ENCODE measurements around the gene HMX1.

HMX1 gene

DNA sequence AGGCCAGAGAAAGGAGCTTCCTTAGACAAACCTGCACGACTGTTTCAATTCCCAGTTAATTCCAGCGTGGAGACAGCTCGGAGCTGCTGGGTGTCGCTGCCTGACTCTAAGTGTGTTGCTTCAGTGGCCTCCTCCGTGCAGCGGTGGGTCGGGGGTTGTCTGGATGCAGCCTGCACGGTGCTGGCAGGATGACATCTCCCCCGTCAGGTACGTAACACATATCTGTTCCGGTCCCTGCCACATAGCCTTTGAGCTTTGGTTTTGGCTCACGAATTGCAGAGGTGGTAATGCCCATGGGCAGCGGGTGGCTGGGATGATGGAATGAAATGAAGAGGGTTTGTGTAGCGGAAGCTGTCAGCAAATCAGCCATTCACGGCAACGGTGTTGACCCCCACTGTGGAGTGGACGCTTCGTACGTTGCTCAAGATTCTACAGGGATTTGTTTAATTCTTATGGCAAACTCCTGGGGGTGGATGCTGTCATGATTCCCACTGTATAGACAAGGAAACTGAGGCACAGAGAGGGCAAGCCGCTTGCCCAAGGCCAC, 33.7 kb upstream of the HMX1 start:
- H3K27ac Mint-ChIP-seq: no peak overlapping the region
- peaks cover 20% of the 10 kb centered on the region for H3K9me3 Mint-ChIP-seq
- H3K27me3 Mint-ChIP-seq: no peaks in the 10 kb centered on the region
- no peak overlapping the region for H3K4me3 Mint-ChIP-seq
- intact Hi-C loops (cut with micrococcal nuclease): no loop called here
- no peaks in the 10 kb centered on the region for H3K36me3 Mint-ChIP-seq (ENCODE audit: low read depth)
- no peaks in the 10 kb centered on the region for H3K4me1 Mint-ChIP-seq (ENCODE audit: low read depth)

DNA sequence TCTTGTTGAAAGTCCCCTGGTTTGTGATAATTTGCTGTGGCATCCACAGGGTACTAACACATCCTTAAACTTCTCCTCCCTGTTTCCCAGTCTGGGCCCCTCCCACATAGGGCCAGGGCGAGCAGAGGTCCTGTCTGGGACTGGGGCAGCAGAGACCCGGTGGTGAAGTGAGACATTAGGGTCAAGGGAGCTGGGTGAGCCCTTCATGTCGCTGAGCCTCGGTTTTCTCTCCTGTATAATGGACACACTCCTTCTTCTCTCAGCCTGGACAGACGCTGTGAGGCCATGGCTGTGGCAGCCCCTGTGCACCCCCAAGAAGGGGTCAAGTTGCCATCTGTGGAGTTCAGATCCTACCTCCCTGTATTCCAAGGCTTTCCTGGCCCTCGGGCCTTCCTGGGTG, 33.0 kb upstream of the HMX1 start:
- intact Hi-C loops (cut with micrococcal nuclease): no loop called here
- H3K4me3 Mint-ChIP-seq: no peak overlapping the region

GRCh38 chr4:8904041-8904501, 32.4 kb upstream of the HMX1 start:
- H3K36me3 Mint-ChIP-seq (ENCODE audit: low read depth): no peaks in the 10 kb centered on the region
- H3K4me3 Mint-ChIP-seq: no peak overlapping the region

More for the DNA sequence above, 33.0 kb upstream of the HMX1 start:
- no peak overlapping the region for H3K27ac Mint-ChIP-seq
- H3K4me1 Mint-ChIP-seq (ENCODE audit: low read depth): no peaks in the 10 kb centered on the region
- H3K36me3 Mint-ChIP-seq (ENCODE audit: low read depth): no peaks in the 10 kb centered on the region
- H3K9me3 Mint-ChIP-seq: peaks cover 20% of the 10 kb centered on the region
- no peaks in the 10 kb centered on the region for H3K27me3 Mint-ChIP-seq

DNA sequence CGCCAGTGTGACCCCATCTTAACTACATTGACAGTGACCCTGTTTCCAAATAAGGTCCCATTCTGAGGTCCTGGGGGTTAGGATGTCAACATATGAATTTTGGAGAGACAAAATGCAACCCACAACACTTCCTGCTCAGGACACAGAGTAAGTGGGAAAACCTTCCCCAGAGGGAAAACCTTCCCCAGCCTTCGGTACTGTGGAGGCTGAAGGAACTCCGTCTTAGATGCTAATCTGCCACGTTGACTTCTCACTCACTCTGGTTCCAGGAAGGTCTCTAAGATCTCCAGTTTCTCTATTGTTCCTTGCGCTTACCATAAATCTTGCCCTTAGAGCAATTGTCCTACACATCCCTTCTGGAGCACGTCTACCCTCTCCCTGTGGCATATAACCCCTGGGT, 29.7 kb upstream of the HMX1 start:
- H3K4me3 Mint-ChIP-seq: no peak overlapping the region
- peaks cover 8% of the 10 kb centered on the region for H3K27me3 Mint-ChIP-seq
- no peaks in the 10 kb centered on the region for H3K36me3 Mint-ChIP-seq (ENCODE audit: low read depth)
- peaks cover 20% of the 10 kb centered on the region for H3K9me3 Mint-ChIP-seq
- intact Hi-C loops (cut with micrococcal nuclease): no loop called here
- H3K27ac Mint-ChIP-seq: no peak overlapping the region
- H3K4me1 Mint-ChIP-seq (ENCODE audit: low read depth): no peaks in the 10 kb centered on the region

More at GRCh38 chr4:8904041-8904501, 32.4 kb upstream of the HMX1 start:
- Mint-ChIP-seq H3K27ac (no peak overlapping the region), H3K4me1 (ENCODE audit: low read depth) (no peaks in the 10 kb centered on the region), H3K27me3 (no peaks in the 10 kb centered on the region), H3K9me3 (peaks cover 20% of the 10 kb centered on the region)
- intact Hi-C loops (cut with micrococcal nuclease): no loop called here

DNA sequence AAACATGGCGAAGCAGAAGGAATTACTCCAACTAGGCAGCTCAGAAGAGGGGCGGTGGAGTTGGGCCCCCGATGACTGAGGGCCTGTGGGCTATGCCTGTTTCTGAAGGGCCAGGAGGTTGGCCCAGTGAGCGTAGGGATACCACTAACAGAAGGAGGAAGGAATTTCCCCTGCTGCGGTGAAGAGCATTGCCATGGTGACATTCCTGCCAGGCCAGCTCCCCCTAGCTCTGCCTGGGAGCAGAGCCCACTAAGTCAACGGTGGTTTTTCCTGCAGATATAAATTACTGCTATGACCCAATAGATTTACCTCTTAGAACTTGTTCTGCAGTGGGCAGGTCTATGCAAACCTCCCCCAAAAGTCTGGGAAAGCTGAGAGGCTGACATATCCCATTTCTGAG, 28.9 kb upstream of the HMX1 start:
- H3K36me3 Mint-ChIP-seq (ENCODE audit: low read depth): no peaks in the 10 kb centered on the region
- intact Hi-C loops (cut with micrococcal nuclease): no loop called here
- no peak overlapping the region for H3K27ac Mint-ChIP-seq
- H3K4me1 Mint-ChIP-seq (ENCODE audit: low read depth): no peaks in the 10 kb centered on the region
- peaks cover 20% of the 10 kb centered on the region for H3K9me3 Mint-ChIP-seq
- H3K27me3 Mint-ChIP-seq: peaks cover 8% of the 10 kb centered on the region
- H3K4me3 Mint-ChIP-seq: no peak overlapping the region

DNA sequence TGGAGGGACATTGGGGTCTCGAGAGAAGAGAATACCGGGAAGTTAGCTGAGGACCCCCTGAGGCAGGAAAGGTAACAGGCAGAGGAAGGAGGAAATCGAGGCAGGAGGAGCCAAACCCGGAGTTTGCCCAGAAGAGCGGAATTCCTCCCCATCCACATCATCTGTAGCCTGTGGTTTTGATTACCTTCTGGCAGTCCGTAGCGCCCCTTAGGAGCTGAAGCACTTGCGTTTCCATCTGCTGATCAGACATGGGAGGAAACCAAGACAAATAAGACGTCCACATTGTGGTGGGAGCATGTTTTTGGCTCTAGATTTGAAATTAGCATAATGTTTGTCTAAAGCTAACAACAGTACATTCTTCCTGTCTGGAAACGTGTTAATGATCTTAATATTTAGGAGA, 26.8 kb upstream of the HMX1 start:
- no peaks in the 10 kb centered on the region for H3K36me3 Mint-ChIP-seq (ENCODE audit: low read depth)
- no peak overlapping the region for H3K4me3 Mint-ChIP-seq
- peaks cover 28% of the 10 kb centered on the region for H3K27me3 Mint-ChIP-seq
- H3K9me3 Mint-ChIP-seq: peaks cover 20% of the 10 kb centered on the region
- H3K4me1 Mint-ChIP-seq (ENCODE audit: low read depth): no peaks in the 10 kb centered on the region
- intact Hi-C loops (cut with micrococcal nuclease): no loop called here
- H3K27ac Mint-ChIP-seq: no peak overlapping the region

DNA sequence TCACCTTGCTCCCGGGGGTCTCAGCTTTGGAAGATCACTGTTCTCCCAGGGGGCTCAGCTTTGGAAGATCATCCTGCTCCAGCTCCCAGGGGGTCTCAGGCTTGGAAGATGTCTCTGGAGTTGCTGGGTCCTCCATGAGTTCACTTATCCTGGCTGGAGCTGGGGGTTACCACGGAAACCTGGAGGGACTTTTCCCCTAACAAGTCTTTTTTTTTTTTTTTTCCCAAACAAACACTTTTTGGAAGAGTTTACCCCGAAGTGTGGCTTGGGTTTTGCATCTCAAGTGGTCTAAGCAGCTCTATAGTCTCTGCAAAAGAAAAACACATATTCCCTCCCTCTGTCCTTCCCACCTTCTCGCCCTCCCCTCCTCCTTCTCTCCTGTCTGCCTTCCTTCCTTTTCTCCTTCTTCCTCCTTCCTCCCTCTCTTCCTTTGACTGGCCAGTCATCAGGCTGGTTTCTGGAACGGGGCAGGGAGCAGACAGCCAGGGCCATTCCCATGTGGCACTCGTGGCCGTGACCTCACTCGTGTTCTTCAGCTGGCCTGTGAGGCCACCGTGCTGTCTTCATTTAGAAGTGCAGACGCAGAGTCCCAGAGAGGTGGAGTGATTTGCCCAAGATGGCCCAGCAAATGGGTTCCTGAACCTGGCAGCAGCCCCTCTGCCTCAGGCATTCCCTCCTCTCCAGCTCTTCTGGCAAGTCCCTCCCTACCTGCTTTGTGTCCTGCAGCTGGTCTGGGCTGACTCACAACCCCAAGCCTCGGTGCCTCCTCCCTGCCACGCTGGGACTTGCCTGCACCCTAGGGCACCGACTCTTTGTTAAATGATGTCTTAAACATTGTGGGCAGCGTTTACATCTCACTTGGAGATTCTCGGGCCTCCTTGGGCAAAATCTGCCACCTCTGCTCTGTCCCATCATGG, 25.9 kb upstream of the HMX1 start:
- Mint-ChIP-seq H3K27me3 (peaks cover 37% of the 10 kb centered on the region), H3K27ac (no peak overlapping the region), H3K4me1 (ENCODE audit: low read depth) (no peaks in the 10 kb centered on the region), H3K9me3 (peaks cover 15% of the 10 kb centered on the region), H3K36me3 (ENCODE audit: low read depth) (no peaks in the 10 kb centered on the region), H3K4me3 (no peak overlapping the region)
- intact Hi-C loops (cut with micrococcal nuclease): no loop called here

- H3K27ac Mint-ChIP-seq: no peak overlapping the region
- intact Hi-C loops (cut with micrococcal nuclease): no loop called here
- H3K4me3 Mint-ChIP-seq: no peak overlapping the region
- H3K36me3 Mint-ChIP-seq (ENCODE audit: low read depth): no peaks in the 10 kb centered on the region
- peaks cover 46% of the 10 kb centered on the region for H3K27me3 Mint-ChIP-seq
- H3K4me1 Mint-ChIP-seq (ENCODE audit: low read depth): no peaks in the 10 kb centered on the region
- H3K9me3 Mint-ChIP-seq: peaks cover 5% of the 10 kb centered on the region
Observed at GRCh38 chr4:8896506-8896905, 24.9 kb upstream of the HMX1 start.

GRCh38 chr4:8896071-8896470, 24.4 kb upstream of the HMX1 start:
- Mint-ChIP-seq H3K36me3 (ENCODE audit: low read depth) (no peaks in the 10 kb centered on the region), H3K9me3 (peaks cover under 1% of the 10 kb centered on the region), H3K4me1 (ENCODE audit: low read depth) (no peaks in the 10 kb centered on the region), H3K27ac (no peak overlapping the region), H3K4me3 (no peak overlapping the region), H3K27me3 (peaks cover 50% of the 10 kb centered on the region)
- intact Hi-C loops (cut with micrococcal nuclease): no loop called here

DNA sequence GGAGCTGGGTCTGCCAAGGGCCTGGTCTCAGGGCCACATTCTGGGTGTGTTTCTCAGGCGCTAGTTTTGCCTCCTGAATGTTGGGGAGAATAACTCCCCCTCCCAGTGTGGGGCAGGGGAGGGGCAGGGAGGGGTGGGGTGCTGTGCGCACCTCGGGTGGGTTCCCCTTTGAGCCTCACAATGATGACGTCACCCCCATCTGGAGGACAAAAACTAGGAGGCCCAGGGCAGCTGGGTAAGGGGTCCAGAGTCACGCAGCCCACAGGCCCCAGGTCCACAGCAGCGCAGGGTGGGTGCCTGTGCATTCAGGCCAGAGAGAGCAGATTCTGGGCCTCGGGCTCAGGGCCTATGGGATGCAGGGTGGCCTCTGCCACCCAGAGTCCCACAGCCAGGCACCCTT, 23.7 kb upstream of the HMX1 start:
- Mint-ChIP-seq H3K27ac (no peak overlapping the region), H3K4me3 (no peak overlapping the region), H3K36me3 (ENCODE audit: low read depth) (no peaks in the 10 kb centered on the region), H3K4me1 (ENCODE audit: low read depth) (no peaks in the 10 kb centered on the region), H3K27me3 (peaks cover 58% of the 10 kb centered on the region), H3K9me3 (no peaks in the 10 kb centered on the region)
- intact Hi-C loops (cut with micrococcal nuclease): no loop called here

GRCh38 chr4:8894424-8894816, 22.8 kb upstream of the HMX1 start:
- Mint-ChIP-seq H3K9me3 (no peaks in the 10 kb centered on the region), H3K27ac (no peak overlapping the region), H3K27me3 (peaks cover 67% of the 10 kb centered on the region), H3K36me3 (ENCODE audit: low read depth) (no peaks in the 10 kb centered on the region), H3K4me1 (ENCODE audit: low read depth) (no peaks in the 10 kb centered on the region), H3K4me3 (no peak overlapping the region)
- intact Hi-C loops (cut with micrococcal nuclease): no loop called here

DNA sequence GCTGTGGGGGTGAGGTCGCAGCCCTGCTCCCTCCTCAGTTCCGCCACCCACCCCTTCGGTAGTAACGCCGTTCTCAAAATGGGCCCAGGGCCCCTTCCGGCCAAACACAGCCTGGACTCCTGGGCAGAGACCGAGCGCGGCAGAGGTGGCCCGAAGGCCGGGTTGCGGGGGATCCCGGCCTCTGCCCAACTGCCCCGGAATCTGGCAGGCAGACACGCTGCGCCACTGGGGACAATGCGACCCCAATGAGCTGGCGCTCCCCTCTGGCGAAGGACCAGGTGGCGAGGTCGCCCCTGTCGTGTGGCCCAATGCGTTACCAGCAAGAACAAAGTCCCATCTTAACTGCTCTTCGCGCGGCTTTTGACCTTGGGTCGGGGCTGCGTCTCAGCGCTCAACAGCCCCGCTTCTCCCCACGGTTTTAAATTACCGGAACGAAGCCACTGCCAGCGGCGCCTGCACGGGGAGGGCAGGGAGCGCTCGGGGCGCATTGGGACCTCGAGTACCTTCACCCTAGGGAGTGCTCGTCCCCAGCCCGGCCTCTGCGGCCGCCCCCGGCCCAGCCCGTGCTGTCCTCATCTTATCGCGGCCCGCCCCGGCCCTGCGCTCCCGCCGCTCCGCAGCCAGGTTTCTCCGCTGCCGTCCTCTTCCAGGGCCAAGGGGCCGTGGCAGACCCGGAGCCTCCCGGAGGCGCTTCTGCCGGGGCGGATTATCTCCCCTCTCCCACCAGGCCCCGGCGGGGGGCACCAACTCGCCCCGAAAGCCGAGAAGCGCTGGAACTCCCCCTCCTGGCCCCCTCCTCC, 22.2 kb upstream of the HMX1 start:
- intact Hi-C loops (cut with micrococcal nuclease): no loop called here
- no peaks in the 10 kb centered on the region for H3K4me1 Mint-ChIP-seq (ENCODE audit: low read depth)
- no peak overlapping the region for H3K27ac Mint-ChIP-seq
- H3K27me3 Mint-ChIP-seq: peaks cover 73% of the 10 kb centered on the region
- H3K36me3 Mint-ChIP-seq (ENCODE audit: low read depth): no peaks in the 10 kb centered on the region
- H3K4me3 Mint-ChIP-seq: no peak overlapping the region
- no peaks in the 10 kb centered on the region for H3K9me3 Mint-ChIP-seq

DNA sequence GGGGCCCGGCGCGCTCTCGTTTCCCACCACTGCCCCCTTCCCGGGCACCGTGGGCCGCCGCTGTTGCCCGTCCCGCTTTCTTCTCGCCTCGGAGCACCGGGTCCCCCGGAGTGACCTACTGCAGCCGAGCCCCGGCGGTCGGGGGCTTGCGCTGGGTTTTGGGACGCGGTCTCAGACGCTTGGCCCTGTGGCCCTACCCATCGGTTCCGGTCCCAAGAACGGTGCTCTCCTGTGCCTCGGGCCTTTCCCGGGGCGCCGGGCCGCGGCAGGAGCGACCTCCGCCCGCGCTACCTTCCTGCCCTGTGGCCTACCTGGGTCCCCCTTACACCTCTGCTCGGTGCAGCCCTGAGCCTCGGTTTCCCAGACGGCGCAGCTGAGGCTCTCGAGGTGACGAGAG, 21.6 kb upstream of the HMX1 start:
- intact Hi-C loops (cut with micrococcal nuclease): no loop called here

More for the DNA sequence above, 21.6 kb upstream of the HMX1 start:
- peaks cover 78% of the 10 kb centered on the region for H3K27me3 Mint-ChIP-seq
- no peak overlapping the region for H3K27ac Mint-ChIP-seq
- H3K4me1 Mint-ChIP-seq (ENCODE audit: low read depth): no peaks in the 10 kb centered on the region
- H3K4me3 Mint-ChIP-seq: no peak overlapping the region
- H3K36me3 Mint-ChIP-seq (ENCODE audit: low read depth): no peaks in the 10 kb centered on the region
- no peaks in the 10 kb centered on the region for H3K9me3 Mint-ChIP-seq

All from dendritic cell treated with granulocyte-macrophage colony-stimulating factor and Interleukin-4, amounts not matched to agents 40 ng/mL and 50 ng/mL, for 4 days (primary cell).